Prostate gland (tissue), 2 donors: Measurements from ENCODE around the gene RABGAP1L. TPM values are rescaled to one million over a fixed set of nuclear protein-coding genes. Genes with fewer than 3 reads are reported as not detected.
"Not testable (repeated sequence)": the region's sequence is repeated elsewhere in the genome, so short reads cannot be mapped to it uniquely, and the experiment has no call there.

ENCODE experiments used
- DNase-seq: peaks from one replicate; pipeline ENCODE4 v3.0.0-alpha.2; 2019; ENCODE audit warnings: low spot score
- H3K27ac ChIP-seq, 2 donors: fragments of 200-600 bp; sonication (generic); 2 replicates each; pipeline ENCODE4 v1.5.1; 2017 to 2019
- H3K27me3 ChIP-seq: fragments of 200-600 bp; sonication (generic); replicated peaks from 2 replicates; pipeline ENCODE4 v1.5.1; 2019; ENCODE audit not compliant: insufficient read depth
- H3K36me3 ChIP-seq, 2 donors: fragments of 200-600 bp; sonication (generic); 1 replicate in 1 of 2; 2 replicates in 1 of 2; pipeline versions ENCODE4 v1.5.1 to v1.8.1; 2017 to 2019
- H3K4me1 ChIP-seq: fragments of 200-600 bp; sonication (generic); replicated peaks from 2 replicates; pipeline ENCODE4 v1.5.1; 2019
- H3K4me3 ChIP-seq, 2 donors: fragments of 200-600 bp; sonication (generic); 2 replicates each; pipeline ENCODE4 v1.5.1; 2017 to 2019
- H3K9me3 ChIP-seq: fragments of 200-600 bp; sonication (generic); 2 replicates; pipeline ENCODE4 v1.5.1; 2017
- POLR2A ChIP-seq: fragments of 450-650 bp; IDR thresholded peaks from one replicate; pipeline ENCODE4 v1.6.1; 2016; ENCODE audit warnings: antibody characterized with exemption, mild to moderate bottlenecking
- POLR2AphosphoS5 ChIP-seq: sonication (generic); formaldehyde crosslinking; IDR thresholded peaks from one replicate; pipeline ENCODE4 v1.6.1; 2017; ENCODE audit warnings: antibody characterized with exemption
- WGBS: methylation state at CpG from one replicate; pipeline ENCODE4 v1.1.5; 2018; 5-methylcytosine and 5-hydroxymethylcytosine counted together
- intact Hi-C: fragments of 100-400 bp; cut with DNase I; formaldehyde crosslinking; loops from one replicate; pipeline ENCODE4 v1.14.2; 2022
- total RNA-seq, 2 donors: library from RNA; depleted of rRNA; stranded (reverse); fragments of >200 nt; gene quantifications; one replicate each; pipeline ENCODE4 v1.1.0, GENCODE V29; 2016
- TF ChIP-seq, protein P1 (sequence below), 4 experiments: fragments of 200-600 bp in 2 of 4; fragments of 450-650 bp in 2 of 4; sonication (generic) in 2 of 4; IDR thresholded peaks; 1 replicate in 3 of 4; 2 replicates in 1 of 4; pipeline ENCODE4 v1.5.1; 2016 to 2019; ENCODE audit warnings: antibody characterized with exemption in 4 of 4, mild to moderate bottlenecking in 2 of 4, moderate library complexity in 2 of 4

The RABGAP1L gene
- total RNA-seq, 2 donors from 2014 or later = 32.3 to 41.5 TPM

GRCh38 chr1:174690266-174690665 is 530.9 kb downstream of the RABGAP1L start:
- H3K4me1 ChIP-seq = no peaks in the 10 kb centered on the region
- H3K9me3 ChIP-seq = no peaks in the 10 kb centered on the region
- no peak for DNase-seq
- TF ChIP-seq, protein P1, sequence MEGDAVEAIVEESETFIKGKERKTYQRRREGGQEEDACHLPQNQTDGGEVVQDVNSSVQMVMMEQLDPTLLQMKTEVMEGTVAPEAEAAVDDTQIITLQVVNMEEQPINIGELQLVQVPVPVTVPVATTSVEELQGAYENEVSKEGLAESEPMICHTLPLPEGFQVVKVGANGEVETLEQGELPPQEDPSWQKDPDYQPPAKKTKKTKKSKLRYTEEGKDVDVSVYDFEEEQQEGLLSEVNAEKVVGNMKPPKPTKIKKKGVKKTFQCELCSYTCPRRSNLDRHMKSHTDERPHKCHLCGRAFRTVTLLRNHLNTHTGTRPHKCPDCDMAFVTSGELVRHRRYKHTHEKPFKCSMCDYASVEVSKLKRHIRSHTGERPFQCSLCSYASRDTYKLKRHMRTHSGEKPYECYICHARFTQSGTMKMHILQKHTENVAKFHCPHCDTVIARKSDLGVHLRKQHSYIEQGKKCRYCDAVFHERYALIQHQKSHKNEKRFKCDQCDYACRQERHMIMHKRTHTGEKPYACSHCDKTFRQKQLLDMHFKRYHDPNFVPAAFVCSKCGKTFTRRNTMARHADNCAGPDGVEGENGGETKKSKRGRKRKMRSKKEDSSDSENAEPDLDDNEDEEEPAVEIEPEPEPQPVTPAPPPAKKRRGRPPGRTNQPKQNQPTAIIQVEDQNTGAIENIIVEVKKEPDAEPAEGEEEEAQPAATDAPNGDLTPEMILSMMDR (IDR thresholded peaks at IDR 0.05) = no peak
- no peak for TF ChIP-seq POLR2A
- TF ChIP-seq POLR2AphosphoS5 = no peak
- H3K27ac ChIP-seq = no peak overlapping the region
- H3K27me3 ChIP-seq = no peaks in the 10 kb centered on the region
- no peak overlapping the region for H3K4me3 ChIP-seq
- H3K36me3 ChIP-seq = no peaks in the 10 kb centered on the region
- intact Hi-C loops = no loop called here

DNA sequence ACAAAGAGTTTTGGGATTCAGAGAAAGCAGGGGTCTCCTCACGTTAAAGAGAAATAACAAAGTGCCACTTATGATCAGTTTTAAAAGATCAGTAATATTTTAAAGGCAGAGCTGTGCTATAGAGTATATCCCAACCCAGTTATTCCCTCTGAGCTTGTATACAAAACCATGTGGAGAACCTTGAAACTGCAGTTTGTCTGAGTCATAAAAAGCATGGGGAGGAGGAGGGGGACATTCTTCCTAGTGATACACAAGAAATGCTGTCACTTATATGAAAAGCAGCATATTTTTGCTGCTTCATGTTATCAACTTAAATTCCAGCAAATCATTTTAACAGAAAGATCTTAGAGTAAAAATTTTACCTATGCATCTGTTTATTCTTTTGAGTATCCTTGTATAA is 533.0 kb downstream of the RABGAP1L start:
- H3K27me3 ChIP-seq = no peaks in the 10 kb centered on the region
- no peak overlapping the region for H3K4me3 ChIP-seq
- DNase-seq = no peak
- no peaks in the 10 kb centered on the region for H3K36me3 ChIP-seq
- TF ChIP-seq, protein P1 (IDR thresholded peaks at IDR 0.05) = no peak
- no peak for TF ChIP-seq POLR2A
- TF ChIP-seq POLR2AphosphoS5 = no peak
- intact Hi-C loops = no loop called here
- H3K27ac ChIP-seq = no peak overlapping the region
- no peaks in the 10 kb centered on the region for H3K4me1 ChIP-seq
- H3K9me3 ChIP-seq = no peaks in the 10 kb centered on the region
- WGBS = 78% methylated on average over 1 of the region's 1 CpG

DNA sequence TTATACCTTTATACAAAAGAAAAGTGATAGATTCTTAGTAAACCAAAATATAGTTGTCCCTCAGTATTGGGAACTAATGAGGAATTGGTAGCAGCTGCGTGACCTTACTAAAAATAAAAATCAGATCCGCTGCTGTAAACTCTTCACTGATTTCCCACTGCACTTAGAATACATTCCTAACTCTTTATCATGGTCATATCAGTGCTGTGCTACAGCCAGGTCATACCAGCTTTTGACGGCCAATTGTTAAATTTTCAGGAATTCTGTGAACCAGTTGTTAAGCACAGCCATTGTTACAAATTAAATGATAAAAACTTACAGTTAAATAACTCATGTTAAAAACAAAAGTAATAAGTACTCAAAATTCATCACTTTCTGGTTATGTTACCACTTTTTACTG is 533.8 kb downstream of the RABGAP1L start:
- H3K27me3 ChIP-seq = no peaks in the 10 kb centered on the region
- TF ChIP-seq, protein P1 (IDR thresholded peaks at IDR 0.05) = no peak
- TF ChIP-seq POLR2A (no peak), POLR2AphosphoS5 (no peak)
- DNase-seq = no peak
- intact Hi-C loops = no loop called here
- no peaks in the 10 kb centered on the region for H3K36me3 ChIP-seq
- H3K4me1 ChIP-seq = no peaks in the 10 kb centered on the region
- no peak overlapping the region for H3K27ac ChIP-seq
- H3K4me3 ChIP-seq = no peak overlapping the region
- no peaks in the 10 kb centered on the region for H3K9me3 ChIP-seq
- WGBS = 73% methylated on average over 3 of the region's 3 CpGs

DNA sequence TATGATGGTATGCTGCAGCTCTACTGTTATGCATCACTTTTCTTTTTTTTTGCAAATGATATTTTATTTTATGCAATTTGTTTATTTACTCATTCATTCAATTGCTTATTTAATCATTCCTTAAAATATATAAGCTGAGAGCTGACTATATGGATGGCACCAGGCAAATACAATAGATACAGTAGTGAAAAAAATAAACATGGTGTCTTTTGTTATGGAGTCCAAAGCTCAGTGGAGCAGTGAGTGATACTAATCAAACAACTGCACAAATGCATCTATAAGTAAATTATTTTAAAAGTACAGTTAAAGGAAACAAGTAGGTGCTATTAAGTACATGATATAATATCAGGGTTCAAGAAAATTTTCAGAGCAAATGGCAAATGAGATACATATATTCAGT is 534.2 kb downstream of the RABGAP1L start:
- H3K27ac ChIP-seq, H3K9me3 ChIP-seq, H3K4me1 ChIP-seq, H3K27me3 ChIP-seq, H3K4me3 ChIP-seq, H3K36me3 ChIP-seq, DNase-seq, intact Hi-C loops: not testable (repeated sequence)

DNA sequence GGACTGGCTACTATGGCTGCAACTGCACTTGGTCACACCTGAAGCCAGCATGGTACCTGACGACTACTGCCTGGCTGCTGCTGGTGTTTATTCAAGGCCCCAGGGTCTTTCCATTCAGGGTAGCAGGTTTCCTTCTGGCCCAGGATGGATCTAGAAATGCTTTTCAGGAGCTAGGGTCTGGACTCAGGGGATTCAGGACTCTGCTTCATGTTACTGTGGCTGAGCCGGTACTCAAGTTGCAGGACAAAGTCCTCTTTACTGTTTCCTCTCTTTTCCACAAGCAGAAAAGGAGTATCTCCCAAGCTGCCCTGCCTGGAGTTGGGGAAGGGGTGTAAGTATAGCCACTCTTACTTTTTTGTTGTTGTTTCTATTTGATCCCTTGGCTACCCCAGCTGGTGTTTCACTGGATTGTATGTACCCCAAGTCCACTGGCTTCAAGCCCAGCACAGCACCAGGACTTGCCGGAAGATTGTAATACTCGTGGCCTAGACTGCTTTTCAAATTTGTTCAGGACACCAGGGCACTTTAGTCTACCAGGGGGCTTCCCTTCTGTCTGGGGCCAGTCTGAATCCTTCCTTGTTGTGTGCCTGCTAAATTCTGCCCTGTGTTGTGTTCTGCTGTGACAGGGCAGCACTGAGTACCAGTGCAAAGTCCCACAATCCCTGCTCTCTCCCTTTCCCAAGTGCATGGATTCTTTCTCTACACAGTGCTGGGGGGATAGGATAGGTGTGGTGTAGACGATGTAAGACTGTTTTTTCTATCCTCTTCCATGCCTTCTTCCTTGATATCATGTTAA is 536.9 kb downstream of the RABGAP1L start:
- no peaks in the 10 kb centered on the region for H3K36me3 ChIP-seq
- WGBS = 95% methylated on average over 5 of the region's 5 CpGs
- intact Hi-C loops = no loop called here
- no peak overlapping the region for H3K27ac ChIP-seq
- H3K4me1 ChIP-seq = no peaks in the 10 kb centered on the region
- no peaks in the 10 kb centered on the region for H3K27me3 ChIP-seq
- no peak for DNase-seq
- no peaks in the 10 kb centered on the region for H3K9me3 ChIP-seq
- H3K4me3 ChIP-seq = no peak overlapping the region
- TF ChIP-seq, protein P1 (IDR thresholded peaks at IDR 0.05) = no peak
- no peak for TF ChIP-seq POLR2AphosphoS5
- no peak for TF ChIP-seq POLR2A
